ENCODE data around the gene FAHD1. TPM values are rescaled to one million over a fixed set of nuclear protein-coding genes. Genes with fewer than 3 reads are reported as not detected.

Gene FAHD1
- total RNA-seq, 6 experiments from 2014 or later: 25.5 to 96.5 (median 36.0) TPM

GRCh38 chr16:1800701-1801100 is 26.3 kb upstream of the FAHD1 start:
- ATAC-seq (no peak), DNase-seq (no peak)
- Histone ChIP-seq H3K4me3 (no peak overlapping the region), H3K27ac (no peak overlapping the region), H3K9me3 (no peaks in the 10 kb centered on the region), H3K36me3 (no peaks in the 10 kb centered on the region), H3K4me1 (no peaks in the 10 kb centered on the region), H3K27me3 (no peaks in the 10 kb centered on the region)
- intact Hi-C loops (cut with DNase I): no loop called here
- TF ChIP-seq CTCF (IDR thresholded peaks at IDR 0.05) (no peak), POLR2A (IDR thresholded peaks at IDR 0.05) (no peak)
- WGBS (ENCODE audit: insufficient coverage, low coverage, low lambda C conversion rate, missing lambda C conversion rate): 74% methylated on average over 8 of the region's 10 CpGs

GRCh38 chr16:1807626-1808025 is 19.4 kb upstream of the FAHD1 start:
- no peak for ATAC-seq

GRCh38 chr16:1808691-1809090 is 18.3 kb upstream of the FAHD1 start:
- 89% methylated on average over 6 of the region's 18 CpGs for WGBS (ENCODE audit: insufficient coverage, low coverage, low lambda C conversion rate, missing lambda C conversion rate)
- TF ChIP-seq POLR2A (IDR thresholded peaks at IDR 0.05): no peak
- no peak for TF ChIP-seq CTCF (IDR thresholded peaks at IDR 0.05)
- DNase-seq: no peak
- peaks cover 0 to 5% (median 0%) of the 10 kb centered on the region in 4 donors for H3K4me1 ChIP-seq
- H3K4me3 ChIP-seq: no peak overlapping the region
- no peak overlapping the region for H3K27ac ChIP-seq
- no peaks in the 10 kb centered on the region for H3K27me3 ChIP-seq
- ATAC-seq: no peak
- intact Hi-C loops (cut with DNase I): no loop called here
- H3K9me3 ChIP-seq: no peaks in the 10 kb centered on the region
- H3K36me3 ChIP-seq: peaks cover 0 to 39% (median 22%) of the 10 kb centered on the region in 4 donors

More at GRCh38 chr16:1807626-1808025, 19.4 kb upstream of the FAHD1 start:
- TF ChIP-seq CTCF (IDR thresholded peaks at IDR 0.05) (no peak), POLR2A (IDR thresholded peaks at IDR 0.05) (no peak)
- H3K27ac ChIP-seq: no peak overlapping the region
- H3K9me3 ChIP-seq: no peaks in the 10 kb centered on the region
- no peak overlapping the region for H3K4me3 ChIP-seq
- H3K27me3 ChIP-seq: no peaks in the 10 kb centered on the region
- no peaks in the 10 kb centered on the region for H3K4me1 ChIP-seq
- no peak for DNase-seq
- WGBS (ENCODE audit: insufficient coverage, low coverage, low lambda C conversion rate, missing lambda C conversion rate): 75% methylated on average over 4 of the region's 10 CpGs
- H3K36me3 ChIP-seq: peaks cover 0 to 31% (median 22%) of the 10 kb centered on the region in 4 donors
- intact Hi-C loops (cut with DNase I): no loop called here

- no peak overlapping the region for H3K4me3 ChIP-seq
- peaks cover 0 to 43% (median 24%) of the 10 kb centered on the region in 4 donors for H3K36me3 ChIP-seq
- WGBS (ENCODE audit: insufficient coverage, low coverage, low lambda C conversion rate, missing lambda C conversion rate): 96% methylated on average over 5 of the region's 28 CpGs
- intact Hi-C loops (cut with DNase I): no loop called here
- DNase-seq (no peak), ATAC-seq (peak in 1 of 4 donors; percentile 4)
- TF ChIP-seq CTCF (IDR thresholded peaks at IDR 0.05) (no peak), POLR2A (IDR thresholded peaks at IDR 0.05) (no peak)
- H3K27ac ChIP-seq: no peak overlapping the region
- no peaks in the 10 kb centered on the region for H3K27me3 ChIP-seq
- no peaks in the 10 kb centered on the region for H3K9me3 ChIP-seq
- H3K4me1 ChIP-seq: peaks cover 0 to 5% (median 0%) of the 10 kb centered on the region in 4 donors
Observed at GRCh38 chr16:1809281-1809801, 17.7 kb upstream of the FAHD1 start.
